ENCODE data around the gene FRMD5. TPM values are rescaled to one million over a fixed set of nuclear protein-coding genes. Genes with fewer than 3 reads are reported as not detected.

FRMD5 gene
- total and polyA plus RNA-seq, 7 donors = 0.41 to 1.8 (median 0.92) TPM

DNA sequence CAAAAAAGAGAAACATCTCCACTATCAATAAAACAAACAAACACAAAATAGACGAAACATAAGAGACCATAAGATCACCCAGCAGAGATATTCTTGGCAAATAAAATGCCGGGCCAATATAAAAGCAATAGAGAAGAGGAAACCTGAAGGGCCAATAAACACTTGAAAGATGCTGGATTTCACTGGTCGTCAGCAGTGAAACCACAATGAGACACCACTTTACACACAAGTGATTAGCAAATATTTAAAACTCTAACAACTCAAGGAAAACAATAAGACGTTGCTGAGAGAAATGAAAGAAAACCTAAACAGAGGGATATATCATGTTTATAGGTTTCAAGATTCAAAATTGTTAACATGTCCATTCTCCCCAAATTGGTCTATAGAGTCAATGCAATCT, 219.7 kb downstream of the FRMD5 start:
- no peak overlapping the region for H3K4me3 ChIP-seq
- H3K4me1 ChIP-seq = no peaks in the 10 kb centered on the region
- H3K9me3 ChIP-seq = peaks cover 0 to 8% (median 0%) of the 10 kb centered on the region in 4 donors
- no peaks in the 10 kb centered on the region for H3K36me3 ChIP-seq
- no peak overlapping the region for H3K27ac ChIP-seq
- intact Hi-C loops (cut with DNase I) = no loop called here
- WGBS, 2 donors = 21 to 40% methylated on average over 4 of the region's 4 CpGs
- H3K27me3 ChIP-seq = no peaks in the 10 kb centered on the region
- TF ChIP-seq CTCF (IDR thresholded peaks at IDR 0.05) (no peak), EP300 (IDR thresholded peaks at IDR 0.05) (no peak), POLR2AphosphoS5 (IDR thresholded peaks at IDR 0.05) (no peak), POLR2A (IDR thresholded peaks at IDR 0.05) (no peak)
- DNase-seq = no peak

DNA sequence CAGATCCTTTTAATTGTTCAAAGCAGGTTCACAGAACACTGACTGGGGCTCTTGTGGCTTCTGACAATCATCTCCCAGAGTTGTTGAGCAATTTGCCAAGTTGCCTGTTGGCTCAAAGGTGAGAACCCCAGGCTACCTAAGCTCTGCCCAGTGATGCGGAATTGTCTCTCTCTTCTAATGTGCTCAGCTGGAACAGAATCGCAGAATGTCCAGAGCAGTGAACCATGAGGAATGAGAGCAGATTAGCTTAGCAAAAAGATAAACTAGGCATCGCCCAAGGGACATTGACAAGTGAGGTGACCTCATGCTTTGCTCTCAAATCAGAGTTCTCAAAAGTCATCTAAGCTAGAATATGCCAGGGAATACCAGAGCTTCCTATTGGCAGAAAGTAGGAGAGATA, 220.2 kb downstream of the FRMD5 start:
- H3K27me3 ChIP-seq = no peaks in the 10 kb centered on the region
- WGBS, 2 donors = 79 to 89% methylated on average over 3 of the region's 3 CpGs
- peaks cover 0 to 8% (median 0%) of the 10 kb centered on the region in 4 donors for H3K9me3 ChIP-seq
- no peak overlapping the region for H3K4me3 ChIP-seq
- TF ChIP-seq CTCF (IDR thresholded peaks at IDR 0.05) = no peak
- no peak for TF ChIP-seq EP300 (IDR thresholded peaks at IDR 0.05)
- H3K27ac ChIP-seq = no peak overlapping the region
- no peak for DNase-seq
- no peaks in the 10 kb centered on the region for H3K36me3 ChIP-seq
- H3K4me1 ChIP-seq = no peaks in the 10 kb centered on the region
- intact Hi-C loops (cut with DNase I) = no loop called here

DNA sequence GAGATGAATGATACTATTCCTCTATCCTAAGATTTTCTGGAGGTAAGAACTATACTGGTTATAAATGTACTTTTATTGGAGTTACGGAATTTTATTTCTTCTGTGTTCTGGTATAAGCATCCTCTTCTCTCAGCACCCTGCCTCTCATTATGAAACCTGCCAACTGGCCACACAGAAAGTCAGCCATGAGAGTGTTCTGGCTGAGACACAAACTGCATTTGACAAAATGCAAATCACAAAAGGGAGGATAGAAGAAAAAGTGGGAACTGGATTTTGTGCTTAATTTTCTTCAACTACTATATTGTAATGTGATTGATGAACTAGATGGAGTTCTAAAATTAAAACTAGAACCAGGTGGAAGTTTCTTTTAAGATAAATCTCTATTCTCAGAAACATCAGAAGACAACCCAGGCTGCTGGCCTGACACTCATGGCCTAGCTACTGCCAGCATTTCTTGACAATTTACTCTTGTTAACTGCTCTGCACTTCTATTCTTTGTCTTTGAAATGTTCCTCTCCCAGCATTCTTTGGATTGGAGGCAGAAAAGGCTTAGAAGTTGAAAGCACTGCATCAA, 225.2 kb downstream of the FRMD5 start:
- WGBS, 2 donors = 88 to 91% methylated on average over 1 of the region's 1 CpG
- H3K27me3 ChIP-seq = no peaks in the 10 kb centered on the region
- H3K27ac ChIP-seq = no peak overlapping the region
- no peak for DNase-seq
- no peaks in the 10 kb centered on the region for H3K4me1 ChIP-seq
- intact Hi-C loops (cut with DNase I) = no loop called here
- H3K9me3 ChIP-seq = no peaks in the 10 kb centered on the region
- H3K36me3 ChIP-seq = no peaks in the 10 kb centered on the region
- TF ChIP-seq EP300 (IDR thresholded peaks at IDR 0.05) = no peak
- no peak for TF ChIP-seq POLR2A (IDR thresholded peaks at IDR 0.05)
- no peak for TF ChIP-seq CTCF (IDR thresholded peaks at IDR 0.05)
- no peak for TF ChIP-seq POLR2AphosphoS5 (IDR thresholded peaks at IDR 0.05)
- no peak overlapping the region for H3K4me3 ChIP-seq

- Histone ChIP-seq H3K4me3 (no peak overlapping the region), H3K27me3 (no peaks in the 10 kb centered on the region), H3K27ac (no peak overlapping the region), H3K4me1 (no peaks in the 10 kb centered on the region), H3K9me3 (no peaks in the 10 kb centered on the region), H3K36me3 (no peaks in the 10 kb centered on the region)
- TF ChIP-seq POLR2A (IDR thresholded peaks at IDR 0.05) = no peak
- TF ChIP-seq EP300 (IDR thresholded peaks at IDR 0.05) = no peak
- no peak for TF ChIP-seq POLR2AphosphoS5 (IDR thresholded peaks at IDR 0.05)
- TF ChIP-seq CTCF (IDR thresholded peaks at IDR 0.05) = no peak
- no peak for DNase-seq
- WGBS, 2 donors = 65 to 75% methylated on average over 3 of the region's 3 CpGs
- intact Hi-C loops (cut with DNase I) = no loop called here
Observed at GRCh38 chr15:43968551-43968950, 226.5 kb downstream of the FRMD5 start.

DNA sequence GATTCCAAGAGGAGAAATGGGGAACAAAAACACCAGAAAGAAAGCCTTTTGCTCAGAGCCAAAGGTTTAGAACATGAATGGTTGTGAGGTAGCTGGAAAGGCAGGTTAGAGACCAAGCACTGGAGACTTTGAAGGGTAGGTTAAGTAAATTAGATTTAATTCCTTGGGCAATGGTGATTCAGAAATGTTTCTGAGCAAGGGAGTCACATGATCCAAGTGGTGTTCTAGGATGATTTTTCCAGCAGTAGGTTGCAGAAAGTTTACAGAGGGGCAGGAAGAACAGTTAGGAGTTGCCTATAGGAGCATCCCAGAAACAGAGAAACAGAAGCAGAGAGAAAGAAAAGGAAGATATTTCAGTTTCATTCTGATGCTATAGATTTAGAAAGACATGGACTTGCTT, 228.4 kb downstream of the FRMD5 start:
- no peaks in the 10 kb centered on the region for H3K27me3 ChIP-seq
- no peaks in the 10 kb centered on the region for H3K36me3 ChIP-seq
- no peak overlapping the region for H3K4me3 ChIP-seq
- no peaks in the 10 kb centered on the region for H3K4me1 ChIP-seq
- TF ChIP-seq CTCF (IDR thresholded peaks at IDR 0.05) (no peak), POLR2A (IDR thresholded peaks at IDR 0.05) (no peak), POLR2AphosphoS5 (IDR thresholded peaks at IDR 0.05) (no peak)
- H3K9me3 ChIP-seq = no peaks in the 10 kb centered on the region
- H3K27ac ChIP-seq = no peak overlapping the region
- intact Hi-C loops (cut with DNase I) = no loop called here
- no peak for DNase-seq

Measured in sigmoid colon (tissue), 7 donors.